ENCODE results near the gene TNFRSF21. TPM values are rescaled to one million over a fixed set of nuclear protein-coding genes. Genes with fewer than 3 reads are reported as not detected.

TNFRSF21 gene
- polyA plus RNA-seq, 3 donors = 0.43 to 0.86 (median 0.58) TPM

DNA sequence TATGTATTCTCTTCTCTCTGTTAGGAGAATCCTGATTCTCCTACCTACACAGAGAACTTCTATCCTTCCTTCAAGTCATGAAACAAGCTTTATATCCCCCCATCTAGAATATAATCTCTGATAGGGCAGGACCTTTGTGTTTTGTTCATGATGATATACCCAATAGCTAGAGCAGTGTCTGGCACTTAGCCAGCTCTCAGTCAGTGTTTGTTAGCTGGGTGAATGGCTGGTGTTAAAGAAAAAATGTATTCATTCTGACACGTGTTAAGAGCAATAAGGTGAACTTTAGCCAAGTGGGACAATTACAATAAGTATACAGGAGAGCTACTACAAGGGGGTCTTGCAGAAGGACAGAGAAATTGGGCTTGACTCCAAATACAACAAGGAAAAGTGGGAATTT is 34.3 kb upstream of the TNFRSF21 start:
- Mint-ChIP-seq H3K27me3 (ENCODE audit: low read depth in 3 of 3) (peaks cover 0 to 1% (median 0%) of the 10 kb centered on the region in 3 donors), H3K36me3 (no peaks in the 10 kb centered on the region), H3K4me1 (peaks cover 24% of the 10 kb centered on the region), H3K9me3 (peaks cover 0 to 2% (median 0%) of the 10 kb centered on the region in 7 donors), H3K27ac (peak overlapping the region in 1 of 7 donors; percentile 64), H3K4me3 (no peak overlapping the region)
- H3K79me2 ChIP-seq (ENCODE audit: insufficient read depth, low read length) = no peaks in the 10 kb centered on the region
- no peak for DNase-seq
- H3K27me3 ChIP-seq (ENCODE audit: control insufficient read depth in 2 of 2, insufficient read depth in 2 of 2, low read length in 2 of 2) = no peaks in the 10 kb centered on the region
- H3K4me3 ChIP-seq (replicated peaks in 1 of 3; ENCODE audit: low read depth in 2 of 3, low read length in 3 of 3) = no peak overlapping the region
- TF ChIP-seq, protein P1, sequence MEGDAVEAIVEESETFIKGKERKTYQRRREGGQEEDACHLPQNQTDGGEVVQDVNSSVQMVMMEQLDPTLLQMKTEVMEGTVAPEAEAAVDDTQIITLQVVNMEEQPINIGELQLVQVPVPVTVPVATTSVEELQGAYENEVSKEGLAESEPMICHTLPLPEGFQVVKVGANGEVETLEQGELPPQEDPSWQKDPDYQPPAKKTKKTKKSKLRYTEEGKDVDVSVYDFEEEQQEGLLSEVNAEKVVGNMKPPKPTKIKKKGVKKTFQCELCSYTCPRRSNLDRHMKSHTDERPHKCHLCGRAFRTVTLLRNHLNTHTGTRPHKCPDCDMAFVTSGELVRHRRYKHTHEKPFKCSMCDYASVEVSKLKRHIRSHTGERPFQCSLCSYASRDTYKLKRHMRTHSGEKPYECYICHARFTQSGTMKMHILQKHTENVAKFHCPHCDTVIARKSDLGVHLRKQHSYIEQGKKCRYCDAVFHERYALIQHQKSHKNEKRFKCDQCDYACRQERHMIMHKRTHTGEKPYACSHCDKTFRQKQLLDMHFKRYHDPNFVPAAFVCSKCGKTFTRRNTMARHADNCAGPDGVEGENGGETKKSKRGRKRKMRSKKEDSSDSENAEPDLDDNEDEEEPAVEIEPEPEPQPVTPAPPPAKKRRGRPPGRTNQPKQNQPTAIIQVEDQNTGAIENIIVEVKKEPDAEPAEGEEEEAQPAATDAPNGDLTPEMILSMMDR (IDR thresholded peaks at IDR 0.05) = no peak
- H3K27ac ChIP-seq (ENCODE audit: low read depth in 1 of 2, low read length in 2 of 2) = no peak overlapping the region
- WGBS (ENCODE audit: insufficient coverage) = 83% methylated on average over 1 of the region's 1 CpG
- H3K9ac ChIP-seq (ENCODE audit: insufficient read depth, low read length, poor library complexity, severe bottlenecking) = no peak overlapping the region
- no peaks in the 10 kb centered on the region for H3K9me3 ChIP-seq (replicated peaks in 1 of 2; ENCODE audit: control insufficient read depth in 1 of 2, insufficient read depth in 1 of 2, low read length in 2 of 2)
- intact Hi-C loops (cut with micrococcal nuclease) = no loop called here
- H3K36me3 ChIP-seq (replicated peaks in 1 of 2; ENCODE audit: control insufficient read depth in 1 of 2, insufficient read depth in 2 of 2, low read length in 2 of 2) = no peaks in the 10 kb centered on the region
- no peak overlapping the region for H3K4me2 ChIP-seq (replicated peaks; ENCODE audit: extremely low read depth, low read length, poor library complexity, severe bottlenecking)
- H3K4me1 ChIP-seq (ENCODE audit: control insufficient read depth in 1 of 2, insufficient read depth in 2 of 2, low read length in 2 of 2) = peaks cover 15 to 22% of the 10 kb centered on the region in 2 donors
- no peaks in the 10 kb centered on the region for H4K20me1 ChIP-seq (ENCODE audit: insufficient read depth, low read length)
- no peak overlapping the region for H2AFZ ChIP-seq (ENCODE audit: insufficient read depth, low read depth, low read length, poor library complexity, severe bottlenecking)

DNA sequence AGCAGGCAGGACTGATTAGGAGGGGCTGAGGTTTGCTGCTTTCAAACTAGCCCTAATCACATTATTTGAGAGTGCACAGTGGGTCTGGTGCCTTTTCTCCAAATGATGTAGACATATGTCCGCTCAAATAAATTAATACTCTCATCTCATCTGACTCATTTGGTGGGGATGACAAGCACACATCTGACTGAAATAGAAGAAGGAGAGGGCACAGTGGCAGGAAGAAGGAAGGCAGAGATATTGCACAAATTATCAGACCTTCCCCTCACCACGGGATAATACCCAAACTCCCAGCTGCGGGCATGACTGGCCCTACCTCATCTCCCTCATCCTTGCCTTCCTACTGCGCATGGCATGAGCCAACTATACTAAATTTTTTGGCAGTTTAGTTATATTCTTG is 33.9 kb upstream of the TNFRSF21 start:
- H3K27me3 Mint-ChIP-seq (ENCODE audit: low read depth in 3 of 3) = peaks cover 0 to 1% (median 0%) of the 10 kb centered on the region in 3 donors
- peak overlapping the region in 1 of 2 donors; percentile 12 for H3K4me3 Mint-ChIP-seq
- H3K4me2 ChIP-seq (replicated peaks; ENCODE audit: extremely low read depth, low read length, poor library complexity, severe bottlenecking) = no peak overlapping the region
- no peaks in the 10 kb centered on the region for H3K79me2 ChIP-seq (ENCODE audit: insufficient read depth, low read length)
- no peaks in the 10 kb centered on the region for H3K36me3 ChIP-seq (replicated peaks in 1 of 2; ENCODE audit: control insufficient read depth in 1 of 2, insufficient read depth in 2 of 2, low read length in 2 of 2)
- no peaks in the 10 kb centered on the region for H4K20me1 ChIP-seq (ENCODE audit: insufficient read depth, low read length)
- no peak overlapping the region for H2AFZ ChIP-seq (ENCODE audit: insufficient read depth, low read depth, low read length, poor library complexity, severe bottlenecking)
- H3K27me3 ChIP-seq (ENCODE audit: control insufficient read depth in 2 of 2, insufficient read depth in 2 of 2, low read length in 2 of 2) = no peaks in the 10 kb centered on the region
- H3K4me1 Mint-ChIP-seq = peaks cover 23% of the 10 kb centered on the region
- DNase-seq = peak; percentile 40 to 89 (median 48)
- peaks cover 15 to 20% of the 10 kb centered on the region in 2 donors for H3K4me1 ChIP-seq (ENCODE audit: control insufficient read depth in 1 of 2, insufficient read depth in 2 of 2, low read length in 2 of 2)
- H3K9me3 Mint-ChIP-seq = peaks cover 0 to 2% (median 0%) of the 10 kb centered on the region in 7 donors
- TF ChIP-seq, protein P1 (IDR thresholded peaks at IDR 0.05) = no peak
- H3K9ac ChIP-seq (ENCODE audit: insufficient read depth, low read length, poor library complexity, severe bottlenecking) = no peak overlapping the region
- no peak overlapping the region for H3K27ac ChIP-seq (ENCODE audit: low read depth in 1 of 2, low read length in 2 of 2)
- H3K9me3 ChIP-seq (replicated peaks in 1 of 2; ENCODE audit: control insufficient read depth in 1 of 2, insufficient read depth in 1 of 2, low read length in 2 of 2) = no peaks in the 10 kb centered on the region
- peak overlapping the region in 4 of 7 donors; percentile 49 to 79 (median 73) for H3K27ac Mint-ChIP-seq
- 20% methylated on average over 2 of the region's 4 CpGs for WGBS (ENCODE audit: insufficient coverage)
- H3K36me3 Mint-ChIP-seq = no peaks in the 10 kb centered on the region
- no peak overlapping the region for H3K4me3 ChIP-seq (replicated peaks in 1 of 3; ENCODE audit: low read depth in 2 of 3, low read length in 3 of 3)
- intact Hi-C loops (cut with micrococcal nuclease) = no loop called here
